ENCODE measurements around the gene GABRR3.

GABRR3 gene

GRCh38 chr3:98022978-98023820 is 11.9 kb downstream of the GABRR3 start:
- FAIRE-seq (no peak), DNase-seq (ENCODE audit: insufficient read length, low spot score) (no peak)
- peak; percentile 93 for TF ChIP-seq CTCF (IDR thresholded peaks at IDR 0.05; ENCODE audit: insufficient read depth, missing control alignments)

- no peak for TF ChIP-seq CTCF (IDR thresholded peaks at IDR 0.05; ENCODE audit: insufficient read depth, missing control alignments)
- DNase-seq (ENCODE audit: insufficient read length, low spot score) (no peak), FAIRE-seq (no peak)
Measured at GRCh38 chr3:98021830-98022560, 13.1 kb downstream of the GABRR3 start.

GRCh38 chr3:98020412-98020811 is 14.7 kb downstream of the GABRR3 start:
- FAIRE-seq (no peak), DNase-seq (ENCODE audit: insufficient read length, low spot score) (no peak)

GRCh38 chr3:98018301-98018700 is 16.8 kb downstream of the GABRR3 start:
- TF ChIP-seq CTCF (IDR thresholded peaks at IDR 0.05; ENCODE audit: insufficient read depth, missing control alignments) = no peak
- FAIRE-seq (no peak), DNase-seq (ENCODE audit: insufficient read length, low spot score) (no peak)

More at GRCh38 chr3:98020412-98020811, 14.7 kb downstream of the GABRR3 start:
- TF ChIP-seq CTCF (IDR thresholded peaks at IDR 0.05; ENCODE audit: insufficient read depth, missing control alignments) = no peak

- DNase-seq (ENCODE audit: insufficient read length, low spot score) = no peak
- FAIRE-seq = no peak
- no peak for TF ChIP-seq CTCF (IDR thresholded peaks at IDR 0.05; ENCODE audit: insufficient read depth, missing control alignments)
Measured at GRCh38 chr3:98014268-98014585, 20.9 kb downstream of the GABRR3 start.

- FAIRE-seq (no peak), DNase-seq (ENCODE audit: insufficient read length, low spot score) (no peak)
- TF ChIP-seq CTCF (IDR thresholded peaks at IDR 0.05; ENCODE audit: insufficient read depth, missing control alignments) = no peak
Measured at GRCh38 chr3:98013411-98014267, 21.5 kb downstream of the GABRR3 start.

Data from D721Med (cell line).